ENCODE results near the gene ASB3. TPM values are rescaled to one million over a fixed set of nuclear protein-coding genes. Genes with fewer than 3 reads are reported as not detected.

The ASB3 gene
- total RNA-seq, 1 donor from 2014 or later = 47.7 TPM

GRCh38 chr2:53802617-53803151 lies 15.9 kb upstream of the ASB3 start:
- no peak for DNase-seq (ENCODE audit: extremely low spot score, unreplicated experiment)
- no peaks in the 10 kb centered on the region for H3K9me3 Mint-ChIP-seq
- no peak overlapping the region for H3K27ac Mint-ChIP-seq
- H3K27me3 Mint-ChIP-seq = no peaks in the 10 kb centered on the region
- H3K4me1 Mint-ChIP-seq (ENCODE audit: unreplicated experiment) = peaks cover 5% of the 10 kb centered on the region
- peaks cover 13% of the 10 kb centered on the region for H3K36me3 Mint-ChIP-seq
- TF ChIP-seq CTCF (conservative IDR thresholded peaks at IDR 0.05) = no peak
- H3K4me3 Mint-ChIP-seq = no peak overlapping the region

- Mint-ChIP-seq H3K27me3 (no peaks in the 10 kb centered on the region), H3K4me3 (no peak overlapping the region), H3K36me3 (peaks cover 13% of the 10 kb centered on the region), H3K27ac (no peak overlapping the region), H3K9me3 (no peaks in the 10 kb centered on the region), H3K4me1 (ENCODE audit: unreplicated experiment) (peaks cover 5% of the 10 kb centered on the region)
- no peak for TF ChIP-seq CTCF (conservative IDR thresholded peaks at IDR 0.05)
- DNase-seq (ENCODE audit: extremely low spot score, unreplicated experiment) = no peak
Observed at GRCh38 chr2:53801547-53801946, 14.8 kb upstream of the ASB3 start.

GRCh38 chr2:53793821-53794220 lies 7.1 kb upstream of the ASB3 start:
- Mint-ChIP-seq H3K36me3 (peaks cover 3% of the 10 kb centered on the region), H3K27ac (no peak overlapping the region), H3K4me3 (no peak overlapping the region), H3K27me3 (no peaks in the 10 kb centered on the region), H3K9me3 (no peaks in the 10 kb centered on the region), H3K4me1 (ENCODE audit: unreplicated experiment) (no peaks in the 10 kb centered on the region)
- TF ChIP-seq CTCF (conservative IDR thresholded peaks at IDR 0.05) = no peak
- DNase-seq (ENCODE audit: extremely low spot score, unreplicated experiment) = no peak

GRCh38 chr2:53793261-53793660 lies 6.5 kb upstream of the ASB3 start:
- H3K4me3 Mint-ChIP-seq = no peak overlapping the region
- DNase-seq (ENCODE audit: extremely low spot score, unreplicated experiment) = no peak
- no peaks in the 10 kb centered on the region for H3K27me3 Mint-ChIP-seq
- no peaks in the 10 kb centered on the region for H3K4me1 Mint-ChIP-seq (ENCODE audit: unreplicated experiment)
- TF ChIP-seq CTCF (conservative IDR thresholded peaks at IDR 0.05) = no peak
- H3K36me3 Mint-ChIP-seq = peaks cover 3% of the 10 kb centered on the region
- H3K9me3 Mint-ChIP-seq = no peaks in the 10 kb centered on the region
- H3K27ac Mint-ChIP-seq = no peak overlapping the region

- peaks cover 16% of the 10 kb centered on the region for H3K4me1 Mint-ChIP-seq (ENCODE audit: unreplicated experiment)
- no peaks in the 10 kb centered on the region for H3K27me3 Mint-ChIP-seq
- peaks cover 7% of the 10 kb centered on the region for H3K36me3 Mint-ChIP-seq
- peak overlapping the region; percentile 98 for H3K4me3 Mint-ChIP-seq
- DNase-seq (ENCODE audit: extremely low spot score, unreplicated experiment) = no peak
- TF ChIP-seq CTCF (conservative IDR thresholded peaks at IDR 0.05) = no peak
- no peaks in the 10 kb centered on the region for H3K9me3 Mint-ChIP-seq
- H3K27ac Mint-ChIP-seq = peak overlapping the region; percentile 90
Observed at GRCh38 chr2:53787614-53788289, 999 bp upstream of the ASB3 start.

All from type B pancreatic cell (in vitro differentiated cells).